Measurements from ENCODE around the gene BYSL.

GRCh38 chr6:41964201-41964887, 43.0 kb downstream of the BYSL start:
- TF ChIP-seq CTCF (IDR thresholded peaks at IDR 0.05; ENCODE audit: low read depth, low read length, poor library complexity, severe bottlenecking), result no peak
- TF ChIP-seq EZH2phosphoT487 (IDR thresholded peaks at IDR 0.05; ENCODE audit: borderline replicate concordance, low read length), result no peak
